ENCODE measurements around the gene CLSTN2. TPM values are rescaled to one million over a fixed set of nuclear protein-coding genes. Genes with fewer than 3 reads are reported as not detected.

The CLSTN2 gene
- total and polyA plus RNA-seq, 2 of the 13 experiments (the other 11 are each of a cell fraction or from before 2014, with no cell fraction given) = not detected

DNA sequence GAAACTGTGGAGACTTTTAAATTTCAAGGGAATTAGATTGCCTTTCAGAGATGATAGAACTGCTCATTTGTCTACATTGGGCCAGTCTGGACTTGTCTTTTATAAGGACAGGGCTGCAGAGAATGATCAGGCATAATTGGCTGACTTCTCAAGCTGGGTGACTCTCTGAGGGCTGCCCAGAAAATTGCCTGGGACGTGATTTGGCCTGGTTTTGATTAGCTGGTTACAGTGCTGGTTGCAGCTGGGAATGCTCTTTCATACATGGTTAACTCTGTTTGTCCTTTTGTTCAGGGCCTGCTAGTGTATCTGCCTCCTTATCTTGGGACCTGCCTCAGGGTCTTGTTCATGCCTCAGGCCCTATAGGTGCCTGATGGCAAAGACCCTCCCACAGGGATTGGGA lies 245.6 kb downstream of the CLSTN2 start (continued):
- TF ChIP-seq RBFOX2 (IDR thresholded peaks at IDR 0.05; ENCODE audit: low read depth, low read length) = no peak
- TF ChIP-seq, protein P1, sequence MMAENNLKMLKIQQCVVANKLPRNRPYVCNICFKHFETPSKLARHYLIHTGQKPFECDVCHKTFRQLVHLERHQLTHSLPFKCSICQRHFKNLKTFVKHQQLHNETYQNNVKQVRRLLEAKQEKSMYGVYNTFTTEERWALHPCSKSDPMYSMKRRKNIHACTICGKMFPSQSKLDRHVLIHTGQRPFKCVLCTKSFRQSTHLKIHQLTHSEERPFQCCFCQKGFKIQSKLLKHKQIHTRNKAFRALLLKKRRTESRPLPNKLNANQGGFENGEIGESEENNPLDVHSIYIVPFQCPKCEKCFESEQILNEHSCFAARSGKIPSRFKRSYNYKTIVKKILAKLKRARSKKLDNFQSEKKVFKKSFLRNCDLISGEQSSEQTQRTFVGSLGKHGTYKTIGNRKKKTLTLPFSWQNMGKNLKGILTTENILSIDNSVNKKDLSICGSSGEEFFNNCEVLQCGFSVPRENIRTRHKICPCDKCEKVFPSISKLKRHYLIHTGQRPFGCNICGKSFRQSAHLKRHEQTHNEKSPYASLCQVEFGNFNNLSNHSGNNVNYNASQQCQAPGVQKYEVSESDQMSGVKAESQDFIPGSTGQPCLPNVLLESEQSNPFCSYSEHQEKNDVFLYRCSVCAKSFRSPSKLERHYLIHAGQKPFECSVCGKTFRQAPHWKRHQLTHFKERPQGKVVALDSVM (CRISPR knock-in tag; IDR thresholded peaks at IDR 0.05) = no peak
- TF ChIP-seq, protein P2, sequence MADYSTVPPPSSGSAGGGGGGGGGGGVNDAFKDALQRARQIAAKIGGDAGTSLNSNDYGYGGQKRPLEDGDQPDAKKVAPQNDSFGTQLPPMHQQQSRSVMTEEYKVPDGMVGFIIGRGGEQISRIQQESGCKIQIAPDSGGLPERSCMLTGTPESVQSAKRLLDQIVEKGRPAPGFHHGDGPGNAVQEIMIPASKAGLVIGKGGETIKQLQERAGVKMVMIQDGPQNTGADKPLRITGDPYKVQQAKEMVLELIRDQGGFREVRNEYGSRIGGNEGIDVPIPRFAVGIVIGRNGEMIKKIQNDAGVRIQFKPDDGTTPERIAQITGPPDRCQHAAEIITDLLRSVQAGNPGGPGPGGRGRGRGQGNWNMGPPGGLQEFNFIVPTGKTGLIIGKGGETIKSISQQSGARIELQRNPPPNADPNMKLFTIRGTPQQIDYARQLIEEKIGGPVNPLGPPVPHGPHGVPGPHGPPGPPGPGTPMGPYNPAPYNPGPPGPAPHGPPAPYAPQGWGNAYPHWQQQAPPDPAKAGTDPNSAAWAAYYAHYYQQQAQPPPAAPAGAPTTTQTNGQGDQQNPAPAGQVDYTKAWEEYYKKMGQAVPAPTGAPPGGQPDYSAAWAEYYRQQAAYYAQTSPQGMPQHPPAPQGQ (CRISPR knock-in tag; IDR thresholded peaks at IDR 0.05; ENCODE audit: borderline replicate concordance) = no peak
- no peak for TF ChIP-seq ZFP62 (CRISPR knock-in tag; IDR thresholded peaks at IDR 0.05)

DNA sequence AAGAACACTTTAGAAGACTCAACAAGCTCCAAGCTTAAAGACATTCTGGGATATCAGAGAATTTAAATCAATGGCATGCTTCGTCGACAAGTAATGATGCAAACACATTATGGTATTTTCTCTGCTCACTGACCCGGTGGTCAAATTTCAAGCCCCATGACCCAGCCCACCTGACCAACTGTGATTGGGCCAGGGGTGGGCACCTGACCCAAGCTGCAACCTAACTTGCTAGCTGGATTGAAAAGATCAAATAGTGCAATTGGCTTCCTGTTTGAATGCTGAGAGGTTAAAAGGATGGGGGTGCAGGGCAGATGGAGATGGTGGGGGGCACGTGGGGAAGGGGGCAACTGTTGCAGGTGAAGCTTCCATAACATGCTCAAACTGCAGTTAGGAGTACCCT lies 250.4 kb downstream of the CLSTN2 start:
- CTCF ChIA-PET (ENCODE audit: low intra/inter-chr PET ratio, low total read pairs) = no interaction called here
- POLR2A ChIA-PET = no interaction called here

More for the DNA sequence above, 250.4 kb downstream of the CLSTN2 start:
- Histone ChIP-seq H3K4me2 (ENCODE audit: low read depth, low read length) (no peak overlapping the region), H3K27ac (ENCODE audit: extremely low read length, insufficient read depth, low read length) (no peak overlapping the region), H3K9me3 (ENCODE audit: low read length) (no peaks in the 10 kb centered on the region), H3K4me3 (replicated peaks in 1 of 3; ENCODE audit: insufficient read depth in 1 of 3, low read depth in 2 of 3, low read length in 3 of 3) (no peak overlapping the region), H4K20me1 (ENCODE audit: insufficient read depth, low read length) (no peaks in the 10 kb centered on the region), H3K9ac (ENCODE audit: insufficient read depth, low read depth, low read length) (no peak overlapping the region), H3K27me3 (ENCODE audit: control insufficient read depth in 1 of 2, insufficient read depth in 2 of 2, low read length in 2 of 2) (no peaks in the 10 kb centered on the region), H2AFZ (ENCODE audit: low read length) (no peak overlapping the region), H3K79me2 (ENCODE audit: insufficient read depth, low read length) (no peaks in the 10 kb centered on the region), H3K36me3 (replicated peaks in 1 of 2; ENCODE audit: control insufficient read depth in 1 of 2, insufficient read depth in 2 of 2, low read length in 2 of 2) (no peaks in the 10 kb centered on the region), H3K4me1 (ENCODE audit: insufficient read depth, low read length) (no peaks in the 10 kb centered on the region)
- no peak for TF ChIP-seq NPAS2 (CRISPR knock-in tag; IDR thresholded peaks at IDR 0.05; ENCODE audit: borderline replicate concordance)
- TF ChIP-seq ZNF850 (CRISPR knock-in tag; conservative IDR thresholded peaks at IDR 0.05) = no peak
- no peak for TF ChIP-seq ZNF225 (CRISPR knock-in tag; IDR thresholded peaks at IDR 0.05)
- TF ChIP-seq RELA (CRISPR knock-in tag; IDR thresholded peaks at IDR 0.05) = no peak
- no peak for TF ChIP-seq ZNF337 (CRISPR knock-in tag; IDR thresholded peaks at IDR 0.05; ENCODE audit: borderline replicate concordance, low read depth)
- TF ChIP-seq SMARCC2 (IDR thresholded peaks at IDR 0.05) = no peak
- TF ChIP-seq, protein P3, sequence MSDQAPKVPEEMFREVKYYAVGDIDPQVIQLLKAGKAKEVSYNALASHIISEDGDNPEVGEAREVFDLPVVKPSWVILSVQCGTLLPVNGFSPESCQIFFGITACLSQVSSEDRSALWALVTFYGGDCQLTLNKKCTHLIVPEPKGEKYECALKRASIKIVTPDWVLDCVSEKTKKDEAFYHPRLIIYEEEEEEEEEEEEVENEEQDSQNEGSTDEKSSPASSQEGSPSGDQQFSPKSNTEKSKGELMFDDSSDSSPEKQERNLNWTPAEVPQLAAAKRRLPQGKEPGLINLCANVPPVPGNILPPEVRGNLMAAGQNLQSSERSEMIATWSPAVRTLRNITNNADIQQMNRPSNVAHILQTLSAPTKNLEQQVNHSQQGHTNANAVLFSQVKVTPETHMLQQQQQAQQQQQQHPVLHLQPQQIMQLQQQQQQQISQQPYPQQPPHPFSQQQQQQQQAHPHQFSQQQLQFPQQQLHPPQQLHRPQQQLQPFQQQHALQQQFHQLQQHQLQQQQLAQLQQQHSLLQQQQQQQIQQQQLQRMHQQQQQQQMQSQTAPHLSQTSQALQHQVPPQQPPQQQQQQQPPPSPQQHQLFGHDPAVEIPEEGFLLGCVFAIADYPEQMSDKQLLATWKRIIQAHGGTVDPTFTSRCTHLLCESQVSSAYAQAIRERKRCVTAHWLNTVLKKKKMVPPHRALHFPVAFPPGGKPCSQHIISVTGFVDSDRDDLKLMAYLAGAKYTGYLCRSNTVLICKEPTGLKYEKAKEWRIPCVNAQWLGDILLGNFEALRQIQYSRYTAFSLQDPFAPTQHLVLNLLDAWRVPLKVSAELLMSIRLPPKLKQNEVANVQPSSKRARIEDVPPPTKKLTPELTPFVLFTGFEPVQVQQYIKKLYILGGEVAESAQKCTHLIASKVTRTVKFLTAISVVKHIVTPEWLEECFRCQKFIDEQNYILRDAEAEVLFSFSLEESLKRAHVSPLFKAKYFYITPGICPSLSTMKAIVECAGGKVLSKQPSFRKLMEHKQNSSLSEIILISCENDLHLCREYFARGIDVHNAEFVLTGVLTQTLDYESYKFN (CRISPR knock-in tag; conservative IDR thresholded peaks at IDR 0.05) = no peak
- no peak for FAIRE-seq
- 25% methylated on average over 4 of the region's 4 CpGs for WGBS (ENCODE audit: low lambda C conversion rate)
- DNase-seq (ENCODE audit: low spot score) = no peak
- in situ Hi-C loops (cut with HindIII; ENCODE audit: extremely low pct_ligation_motif_present, low pct_unique_long_range_greater_than_20kb) = no loop called here
- no peak for ATAC-seq
- BruUV-seq (replicated peaks) = no TSS peak
- intact Hi-C loops (cut with micrococcal nuclease; ENCODE audit: unreplicated experiment) = no loop called here
